Measurements from ENCODE around the gene ARHGAP26. TPM values are rescaled to one million over a fixed set of nuclear protein-coding genes. Genes with fewer than 3 reads are reported as not detected.

The ARHGAP26 gene
- total and polyA plus RNA-seq, 4 donors: 5.4 to 52.3 (median 30.4) TPM

GRCh38 chr5:143068712-143069111 is 298.5 kb downstream of the ARHGAP26 start:
- Histone ChIP-seq H3K27ac (ENCODE audit: low read depth in 1 of 2, low read length in 1 of 2) (no peak overlapping the region), H3K9ac (ENCODE audit: insufficient read depth in 1 of 2, low read length in 2 of 2) (no peak overlapping the region), H3K27me3 (ENCODE audit: control insufficient read depth in 3 of 3, insufficient read depth in 3 of 3, low read length in 2 of 3) (no peaks in the 10 kb centered on the region), H3K9me3 (ENCODE audit: control insufficient read depth in 4 of 4, insufficient read depth in 3 of 4, low read length in 3 of 4) (no peaks in the 10 kb centered on the region), H3K36me3 (ENCODE audit: control insufficient read depth in 4 of 4, insufficient read depth in 4 of 4, low read length in 4 of 4) (peaks cover 0 to 6% (median 0%) of the 10 kb centered on the region in 4 donors), H3K4me1 (ENCODE audit: control insufficient read depth in 5 of 5, insufficient read depth in 5 of 5, low read length in 5 of 5) (peaks cover 6 to 39% (median 21%) of the 10 kb centered on the region in 5 donors), H3K4me3 (no peak overlapping the region)
- no peak for TF ChIP-seq CTCF (IDR thresholded peaks at IDR 0.05; ENCODE audit: control extremely low read depth, extremely low read depth)
- ATAC-seq (ENCODE audit: insufficient read depth, low FRiP score) (no peak), DNase-seq (no peak)

GRCh38 chr5:143071927-143072326 is 301.8 kb downstream of the ARHGAP26 start:
- H3K27me3 ChIP-seq (ENCODE audit: control insufficient read depth in 3 of 3, insufficient read depth in 3 of 3, low read length in 2 of 3): no peaks in the 10 kb centered on the region
- no peaks in the 10 kb centered on the region for H3K9me3 ChIP-seq (ENCODE audit: control insufficient read depth in 4 of 4, insufficient read depth in 3 of 4, low read length in 3 of 4)
- DNase-seq (no peak), ATAC-seq (ENCODE audit: insufficient read depth, low FRiP score) (no peak)
- H3K9ac ChIP-seq (ENCODE audit: insufficient read depth in 1 of 2, low read length in 2 of 2): no peak overlapping the region
- H3K4me1 ChIP-seq (ENCODE audit: control insufficient read depth in 5 of 5, insufficient read depth in 5 of 5, low read length in 5 of 5): peaks cover 0 to 13% (median 5%) of the 10 kb centered on the region in 5 donors
- TF ChIP-seq CTCF (IDR thresholded peaks at IDR 0.05; ENCODE audit: control extremely low read depth, extremely low read depth): no peak
- H3K36me3 ChIP-seq (ENCODE audit: control insufficient read depth in 4 of 4, insufficient read depth in 4 of 4, low read length in 4 of 4): peaks cover 0 to 6% (median 1%) of the 10 kb centered on the region in 4 donors
- no peak overlapping the region for H3K27ac ChIP-seq (ENCODE audit: low read depth in 1 of 2, low read length in 1 of 2)
- no peak overlapping the region for H3K4me3 ChIP-seq

GRCh38 chr5:143072734-143073133 is 302.6 kb downstream of the ARHGAP26 start:
- no peak overlapping the region for H3K9ac ChIP-seq (ENCODE audit: insufficient read depth in 1 of 2, low read length in 2 of 2)
- no peak for TF ChIP-seq CTCF (IDR thresholded peaks at IDR 0.05; ENCODE audit: control extremely low read depth, extremely low read depth)
- peaks cover 0 to 6% (median 1%) of the 10 kb centered on the region in 4 donors for H3K36me3 ChIP-seq (ENCODE audit: control insufficient read depth in 4 of 4, insufficient read depth in 4 of 4, low read length in 4 of 4)
- ATAC-seq (ENCODE audit: insufficient read depth, low FRiP score): no peak
- no peaks in the 10 kb centered on the region for H3K9me3 ChIP-seq (ENCODE audit: control insufficient read depth in 4 of 4, insufficient read depth in 3 of 4, low read length in 3 of 4)
- H3K4me3 ChIP-seq: no peak overlapping the region
- no peak overlapping the region for H3K27ac ChIP-seq (ENCODE audit: low read depth in 1 of 2, low read length in 1 of 2)
- no peaks in the 10 kb centered on the region for H3K27me3 ChIP-seq (ENCODE audit: control insufficient read depth in 3 of 3, insufficient read depth in 3 of 3, low read length in 2 of 3)
- DNase-seq: no peak
- H3K4me1 ChIP-seq (ENCODE audit: control insufficient read depth in 5 of 5, insufficient read depth in 5 of 5, low read length in 5 of 5): peaks cover 0 to 8% (median 2%) of the 10 kb centered on the region in 5 donors

- Histone ChIP-seq H3K27me3 (ENCODE audit: control insufficient read depth in 3 of 3, insufficient read depth in 3 of 3, low read length in 2 of 3) (no peaks in the 10 kb centered on the region), H3K36me3 (ENCODE audit: control insufficient read depth in 4 of 4, insufficient read depth in 4 of 4, low read length in 4 of 4) (peaks cover 0 to 4% (median 1%) of the 10 kb centered on the region in 4 donors), H3K4me1 (ENCODE audit: control insufficient read depth in 5 of 5, insufficient read depth in 5 of 5, low read length in 5 of 5) (peaks cover 0 to 10% (median 2%) of the 10 kb centered on the region in 5 donors), H3K4me3 (no peak overlapping the region), H3K9me3 (ENCODE audit: control insufficient read depth in 4 of 4, insufficient read depth in 3 of 4, low read length in 3 of 4) (no peaks in the 10 kb centered on the region), H3K9ac (ENCODE audit: insufficient read depth in 1 of 2, low read length in 2 of 2) (no peak overlapping the region), H3K27ac (ENCODE audit: low read depth in 1 of 2, low read length in 1 of 2) (no peak overlapping the region)
- ATAC-seq (ENCODE audit: insufficient read depth, low FRiP score) (no peak), DNase-seq (no peak)
- 93 to 97% methylated on average over 3 of the region's 3 CpGs for WGBS, 2 donors
- no peak for TF ChIP-seq CTCF (IDR thresholded peaks at IDR 0.05; ENCODE audit: control extremely low read depth, extremely low read depth)
These were observed 303.6 kb downstream of the ARHGAP26 start for GRCh38 chr5:143073766-143074165.

Data from lung (tissue), 12 donors.